Measurements from ENCODE around the gene GMPPB. TPM values are rescaled to one million over a fixed set of nuclear protein-coding genes. Genes with fewer than 3 reads are reported as not detected.
A peak's percentile ranks its signal among the peaks of the same experiment; 100 is the strongest.

GMPPB gene
- total and polyA plus RNA-seq, 8 donors: 11.0 to 69.5 (median 13.7) TPM

DNA sequence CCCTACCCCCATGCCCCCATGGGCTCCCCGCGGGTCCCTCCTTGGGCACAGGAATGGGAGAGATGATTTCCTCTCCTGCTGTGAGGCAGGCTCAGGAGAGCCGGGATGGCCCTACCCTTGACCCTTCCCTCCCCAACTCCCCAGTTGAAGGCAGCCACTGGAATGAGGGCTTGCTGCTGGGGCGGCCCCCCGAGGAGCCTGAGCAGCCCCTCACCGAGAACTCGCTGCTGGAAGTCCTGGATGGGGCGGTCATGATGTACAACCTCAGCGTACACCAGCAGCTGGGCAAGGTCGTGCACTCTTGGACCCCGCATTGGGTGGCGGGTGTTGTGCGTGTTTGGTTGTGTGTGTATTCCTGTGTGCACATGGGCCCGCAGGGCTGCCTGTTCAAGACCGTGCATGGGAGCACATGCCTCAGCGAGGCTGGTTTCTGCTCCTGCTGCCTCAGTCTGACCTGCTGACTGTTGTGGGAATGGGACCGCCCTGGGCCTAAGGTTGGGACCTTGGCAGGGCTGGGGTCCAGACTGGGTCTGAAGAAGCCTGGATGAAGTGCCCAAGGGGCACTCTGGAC, 18.3 kb downstream of the GMPPB start:
- H3K36me3 ChIP-seq: peaks cover 0 to 62% of the 10 kb centered on the region in 2 donors
- no peaks in the 10 kb centered on the region for H3K9me3 ChIP-seq
- ATAC-seq: no peak
- no peak for DNase-seq
- H3K27me3 ChIP-seq: no peaks in the 10 kb centered on the region
- intact Hi-C loops (cut with DNase I): no loop called here
- no peak overlapping the region for H3K4me3 ChIP-seq
- H3K4me1 ChIP-seq: peaks cover 0 to 6% of the 10 kb centered on the region in 2 donors
- H3K27ac ChIP-seq: no peak overlapping the region
- TF ChIP-seq, protein P1, sequence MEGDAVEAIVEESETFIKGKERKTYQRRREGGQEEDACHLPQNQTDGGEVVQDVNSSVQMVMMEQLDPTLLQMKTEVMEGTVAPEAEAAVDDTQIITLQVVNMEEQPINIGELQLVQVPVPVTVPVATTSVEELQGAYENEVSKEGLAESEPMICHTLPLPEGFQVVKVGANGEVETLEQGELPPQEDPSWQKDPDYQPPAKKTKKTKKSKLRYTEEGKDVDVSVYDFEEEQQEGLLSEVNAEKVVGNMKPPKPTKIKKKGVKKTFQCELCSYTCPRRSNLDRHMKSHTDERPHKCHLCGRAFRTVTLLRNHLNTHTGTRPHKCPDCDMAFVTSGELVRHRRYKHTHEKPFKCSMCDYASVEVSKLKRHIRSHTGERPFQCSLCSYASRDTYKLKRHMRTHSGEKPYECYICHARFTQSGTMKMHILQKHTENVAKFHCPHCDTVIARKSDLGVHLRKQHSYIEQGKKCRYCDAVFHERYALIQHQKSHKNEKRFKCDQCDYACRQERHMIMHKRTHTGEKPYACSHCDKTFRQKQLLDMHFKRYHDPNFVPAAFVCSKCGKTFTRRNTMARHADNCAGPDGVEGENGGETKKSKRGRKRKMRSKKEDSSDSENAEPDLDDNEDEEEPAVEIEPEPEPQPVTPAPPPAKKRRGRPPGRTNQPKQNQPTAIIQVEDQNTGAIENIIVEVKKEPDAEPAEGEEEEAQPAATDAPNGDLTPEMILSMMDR (IDR thresholded peaks at IDR 0.05): no peak

DNA sequence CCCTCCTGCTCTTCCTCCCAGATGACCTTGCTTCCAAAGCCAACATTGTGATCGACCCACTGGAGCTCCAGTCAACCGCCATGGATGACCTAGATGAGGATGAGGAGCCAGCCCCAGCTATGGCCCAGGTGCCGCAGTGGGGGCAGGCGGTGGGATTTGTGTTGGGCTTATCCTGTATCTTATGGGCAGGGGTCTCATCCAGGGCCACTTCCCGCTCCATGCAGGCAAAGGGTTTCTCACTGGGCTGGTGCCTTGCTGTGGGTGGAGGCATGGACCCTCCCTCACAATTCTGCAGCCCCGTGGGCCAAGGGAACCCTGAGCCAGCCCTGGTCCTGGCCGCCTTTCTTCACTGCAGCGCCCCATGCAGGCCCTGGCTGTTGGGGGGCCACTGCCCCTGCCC, 19.1 kb downstream of the GMPPB start:
- H3K4me3 ChIP-seq: no peak overlapping the region
- TF ChIP-seq, protein P1 (IDR thresholded peaks at IDR 0.05): no peak
- no peak overlapping the region for H3K27ac ChIP-seq
- peaks cover 0 to 70% of the 10 kb centered on the region in 2 donors for H3K36me3 ChIP-seq
- no peak for ATAC-seq
- DNase-seq: no peak
- H3K9me3 ChIP-seq: no peaks in the 10 kb centered on the region
- H3K27me3 ChIP-seq: no peaks in the 10 kb centered on the region
- H3K4me1 ChIP-seq: peaks cover 0 to 6% of the 10 kb centered on the region in 2 donors
- intact Hi-C loops (cut with DNase I): no loop called here

DNA sequence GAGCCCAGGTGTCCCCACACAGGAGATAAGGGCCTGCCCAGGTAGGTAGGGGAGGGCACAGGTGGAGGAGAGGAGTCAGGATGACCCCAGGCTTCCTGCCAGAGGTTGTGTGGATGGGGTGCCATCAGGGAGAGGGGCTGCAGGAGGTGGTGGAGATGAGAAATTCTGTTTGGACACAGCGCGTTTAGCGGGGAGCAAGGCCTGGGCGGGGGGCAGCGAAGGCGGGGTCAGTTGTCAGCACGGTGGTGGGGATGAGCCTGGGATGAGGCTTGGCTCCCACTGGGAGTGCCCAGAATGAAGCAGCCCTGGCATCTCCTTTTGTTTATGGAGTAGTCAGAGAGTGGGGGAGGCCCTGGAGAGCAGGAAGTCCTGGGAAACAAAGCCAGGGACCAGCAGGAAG, 19.8 kb downstream of the GMPPB start:
- H3K4me3 ChIP-seq: no peak overlapping the region
- peaks cover 0 to 6% of the 10 kb centered on the region in 2 donors for H3K4me1 ChIP-seq
- H3K9me3 ChIP-seq: no peaks in the 10 kb centered on the region
- no peaks in the 10 kb centered on the region for H3K27me3 ChIP-seq
- TF ChIP-seq, protein P1 (IDR thresholded peaks at IDR 0.05): no peak
- intact Hi-C loops (cut with DNase I): no loop called here
- peaks cover 0 to 77% of the 10 kb centered on the region in 2 donors for H3K36me3 ChIP-seq
- ATAC-seq (no peak), DNase-seq (no peak)
- H3K27ac ChIP-seq: no peak overlapping the region

DNA sequence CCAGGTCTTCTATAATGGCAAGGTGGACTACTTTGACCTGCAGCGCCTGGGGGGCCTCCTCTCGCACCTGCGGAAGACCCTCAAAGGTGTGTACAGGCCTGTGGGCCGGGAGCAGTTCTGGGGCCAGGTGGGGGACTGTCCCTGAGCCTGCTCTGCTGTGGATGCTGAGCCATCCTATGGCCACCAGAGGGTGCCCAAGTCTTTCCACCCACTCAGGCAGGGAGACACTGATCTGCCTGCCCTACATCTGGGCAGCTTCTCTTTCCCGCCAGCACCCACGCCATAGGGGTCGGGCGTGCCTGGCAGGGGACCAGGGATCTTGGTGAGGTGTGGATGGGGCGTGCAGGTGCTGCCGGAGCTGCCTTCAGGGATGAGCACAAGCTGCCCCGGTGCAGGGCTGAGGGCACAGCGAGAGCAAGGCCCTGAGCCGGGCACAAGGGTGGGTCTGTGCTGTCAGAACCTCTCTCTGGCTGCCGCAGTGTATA, 20.3 kb downstream of the GMPPB start:
- H3K27ac ChIP-seq: no peak overlapping the region

DNA sequence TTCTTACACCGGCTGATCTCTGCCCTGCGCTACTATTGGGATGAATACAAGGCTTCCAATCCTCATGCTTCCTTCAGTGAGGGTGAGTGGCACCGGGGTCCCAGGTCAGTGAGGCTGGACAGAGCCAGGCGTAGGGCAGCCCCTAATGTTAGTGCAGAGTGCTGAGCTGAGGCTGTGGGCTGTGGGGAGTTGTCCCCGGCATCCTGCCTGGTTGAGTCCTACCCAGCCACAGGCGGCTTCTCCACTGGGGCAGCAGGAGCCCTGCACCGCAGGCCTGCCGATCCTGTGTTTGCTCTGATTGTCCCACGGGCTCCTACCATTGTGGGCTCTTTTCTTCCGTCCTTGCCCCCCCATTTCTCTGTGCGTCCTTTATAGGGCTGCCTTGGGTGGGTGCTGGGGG, 21.1 kb downstream of the GMPPB start:
- TF ChIP-seq, protein P1 (IDR thresholded peaks at IDR 0.05): no peak
- intact Hi-C loops (cut with DNase I): no loop called here
- Histone ChIP-seq H3K4me1 (peaks cover 0 to 6% of the 10 kb centered on the region in 2 donors), H3K4me3 (no peak overlapping the region), H3K36me3 (peaks cover 0 to 90% of the 10 kb centered on the region in 2 donors), H3K27ac (no peak overlapping the region), H3K9me3 (no peaks in the 10 kb centered on the region), H3K27me3 (no peaks in the 10 kb centered on the region)
- no peak for ATAC-seq
- peak in 1 of 4 donors; percentile 39 for DNase-seq

More for the DNA sequence above, 20.3 kb downstream of the GMPPB start:
- TF ChIP-seq, protein P1 (IDR thresholded peaks at IDR 0.05): peak; percentile 75 to 86
- Histone ChIP-seq H3K27me3 (no peaks in the 10 kb centered on the region), H3K9me3 (no peaks in the 10 kb centered on the region), H3K4me1 (peaks cover 0 to 6% of the 10 kb centered on the region in 2 donors), H3K4me3 (no peak overlapping the region), H3K36me3 (peaks cover 0 to 82% of the 10 kb centered on the region in 2 donors)
- intact Hi-C loops (cut with DNase I): no loop called here
- DNase-seq: peak in 2 of 4 donors; percentile 67 to 78
- peak; percentile 90 for ATAC-seq

Measured in left lung (tissue), 10 donors.